ENCODE measurements around the gene LRRC43. TPM values are rescaled to one million over a fixed set of nuclear protein-coding genes. Genes with fewer than 3 reads are reported as not detected.

Gene LRRC43
- total and polyA plus RNA-seq, 4 donors: 0.03 to 0.67 (median 0.13) TPM; not detected in 1

DNA sequence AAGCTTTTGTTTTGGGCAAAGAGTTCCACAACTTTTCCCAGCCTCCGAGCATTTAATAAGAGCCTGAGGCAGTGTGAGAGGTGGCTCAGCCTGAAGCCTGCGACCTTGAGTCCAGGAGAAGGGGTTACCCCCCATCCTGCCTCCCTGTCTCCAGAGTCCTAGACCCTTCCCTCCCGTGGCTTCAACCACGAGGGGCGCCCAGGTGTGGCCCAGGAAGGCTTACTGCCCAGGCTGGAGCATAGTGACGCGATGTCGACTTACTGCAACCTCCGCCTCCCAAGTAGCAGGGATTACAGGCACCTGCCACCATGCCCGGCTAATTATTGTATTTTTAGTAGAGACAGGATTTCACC, 641 bp downstream of the LRRC43 start:
- H3K4me1 ChIP-seq (ENCODE audit: control insufficient read depth in 4 of 4, insufficient read depth in 4 of 4, low read length in 3 of 4): peaks cover 5 to 17% (median 12%) of the 10 kb centered on the region in 4 donors
- WGBS: 89% methylated on average over 10 of the region's 10 CpGs
- TF ChIP-seq, protein P1, sequence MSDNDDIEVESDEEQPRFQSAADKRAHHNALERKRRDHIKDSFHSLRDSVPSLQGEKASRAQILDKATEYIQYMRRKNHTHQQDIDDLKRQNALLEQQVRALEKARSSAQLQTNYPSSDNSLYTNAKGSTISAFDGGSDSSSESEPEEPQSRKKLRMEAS (IDR thresholded peaks at IDR 0.05): no peak
- TF ChIP-seq GABPA (IDR thresholded peaks at IDR 0.05 in 1 of 2, conservative IDR thresholded peaks at IDR 0.05 in 1 of 2) (no peak), RXRA (IDR thresholded peaks at IDR 0.05) (no peak), ATF3 (IDR thresholded peaks at IDR 0.05) (no peak), HNF4G (IDR thresholded peaks at IDR 0.05) (no peak)
- TF ChIP-seq, protein P2, sequence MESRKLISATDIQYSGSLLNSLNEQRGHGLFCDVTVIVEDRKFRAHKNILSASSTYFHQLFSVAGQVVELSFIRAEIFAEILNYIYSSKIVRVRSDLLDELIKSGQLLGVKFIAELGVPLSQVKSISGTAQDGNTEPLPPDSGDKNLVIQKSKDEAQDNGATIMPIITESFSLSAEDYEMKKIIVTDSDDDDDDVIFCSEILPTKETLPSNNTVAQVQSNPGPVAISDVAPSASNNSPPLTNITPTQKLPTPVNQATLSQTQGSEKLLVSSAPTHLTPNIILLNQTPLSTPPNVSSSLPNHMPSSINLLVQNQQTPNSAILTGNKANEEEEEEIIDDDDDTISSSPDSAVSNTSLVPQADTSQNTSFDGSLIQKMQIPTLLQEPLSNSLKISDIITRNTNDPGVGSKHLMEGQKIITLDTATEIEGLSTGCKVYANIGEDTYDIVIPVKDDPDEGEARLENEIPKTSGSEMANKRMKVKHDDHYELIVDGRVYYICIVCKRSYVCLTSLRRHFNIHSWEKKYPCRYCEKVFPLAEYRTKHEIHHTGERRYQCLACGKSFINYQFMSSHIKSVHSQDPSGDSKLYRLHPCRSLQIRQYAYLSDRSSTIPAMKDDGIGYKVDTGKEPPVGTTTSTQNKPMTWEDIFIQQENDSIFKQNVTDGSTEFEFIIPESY (IDR thresholded peaks at IDR 0.05): no peak
- no peaks in the 10 kb centered on the region for H3K27me3 ChIP-seq (ENCODE audit: control insufficient read depth in 4 of 4, insufficient read depth in 4 of 4, low read length in 3 of 4)
- no peak overlapping the region for H3K9ac ChIP-seq (ENCODE audit: low read depth in 1 of 2, low read length in 2 of 2)
- no peak for DNase-seq (ENCODE audit: low spot score)
- no peaks in the 10 kb centered on the region for H3K36me3 ChIP-seq (ENCODE audit: control insufficient read depth in 4 of 4, insufficient read depth in 3 of 4, low read depth in 1 of 4, low read length in 3 of 4)
- no peak overlapping the region for H3K4me3 ChIP-seq (ENCODE audit: low read depth in 1 of 3, low read length in 3 of 3)
- H3K9me3 ChIP-seq (ENCODE audit: control insufficient read depth in 4 of 4, low read length in 3 of 4): no peaks in the 10 kb centered on the region
- H3K27ac ChIP-seq (ENCODE audit: low read depth in 1 of 2, low read length in 2 of 2): no peak overlapping the region

DNA sequence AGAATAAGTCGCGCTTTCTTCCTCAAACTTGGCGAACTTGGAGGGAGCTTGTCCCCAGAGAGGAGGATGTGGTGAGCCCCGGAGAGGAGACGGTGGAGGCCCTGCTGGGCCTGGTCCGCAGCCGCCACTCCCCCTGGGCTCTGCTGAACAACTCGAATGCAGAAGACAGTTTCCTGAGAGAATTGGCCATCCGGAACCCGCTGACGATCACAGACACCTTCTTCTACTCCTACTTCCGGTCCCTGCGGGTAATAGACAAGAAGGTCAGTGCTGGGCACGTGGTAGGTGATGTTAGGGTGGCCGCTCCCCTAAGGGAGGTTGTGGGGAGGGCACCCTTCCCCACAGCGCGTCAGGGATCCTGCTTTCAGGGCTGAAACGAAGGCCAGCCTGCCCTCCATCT, 1.6 kb downstream of the LRRC43 start:
- peaks cover 5 to 17% (median 12%) of the 10 kb centered on the region in 4 donors for H3K4me1 ChIP-seq (ENCODE audit: control insufficient read depth in 4 of 4, insufficient read depth in 4 of 4, low read length in 3 of 4)
- no peak overlapping the region for H3K4me3 ChIP-seq (ENCODE audit: low read depth in 1 of 3, low read length in 3 of 3)
- TF ChIP-seq ATF3 (IDR thresholded peaks at IDR 0.05) (no peak), EGR1 (IDR thresholded peaks at IDR 0.05; ENCODE audit: low read depth in 2 of 2) (no peak), HNF4G (IDR thresholded peaks at IDR 0.05) (no peak), TAF1 (conservative IDR thresholded peaks at IDR 0.05) (no peak), YY1 (IDR thresholded peaks at IDR 0.05) (no peak), REST (IDR thresholded peaks at IDR 0.05) (no peak), FOXA1 (IDR thresholded peaks at IDR 0.05) (no peak), CTCF (IDR thresholded peaks at IDR 0.05; ENCODE audit: low read depth, low read length, missing input control) (no peak), JUND (IDR thresholded peaks at IDR 0.05) (no peak), RXRA (IDR thresholded peaks at IDR 0.05) (no peak), SP1 (IDR thresholded peaks at IDR 0.05) (no peak), FOXA2 (IDR thresholded peaks at IDR 0.05) (no peak), GABPA (IDR thresholded peaks at IDR 0.05 in 1 of 2, conservative IDR thresholded peaks at IDR 0.05 in 1 of 2) (no peak), RAD21 (IDR thresholded peaks at IDR 0.05) (no peak)
- TF ChIP-seq, protein P1 (IDR thresholded peaks at IDR 0.05): no peak
- TF ChIP-seq, protein P2 (IDR thresholded peaks at IDR 0.05): no peak
- 86% methylated on average over 18 of the region's 18 CpGs for WGBS
- H3K36me3 ChIP-seq (ENCODE audit: control insufficient read depth in 4 of 4, insufficient read depth in 3 of 4, low read depth in 1 of 4, low read length in 3 of 4): no peaks in the 10 kb centered on the region
- H3K27me3 ChIP-seq (ENCODE audit: control insufficient read depth in 4 of 4, insufficient read depth in 4 of 4, low read length in 3 of 4): no peaks in the 10 kb centered on the region
- no peak for DNase-seq (ENCODE audit: low spot score)
- no peak overlapping the region for H3K27ac ChIP-seq (ENCODE audit: low read depth in 1 of 2, low read length in 2 of 2)
- no peak overlapping the region for H3K9ac ChIP-seq (ENCODE audit: low read depth in 1 of 2, low read length in 2 of 2)
- no peaks in the 10 kb centered on the region for H3K9me3 ChIP-seq (ENCODE audit: control insufficient read depth in 4 of 4, low read length in 3 of 4)
